ENCODE data around the gene OR1E2.
"Not testable (repeated sequence)": the region's sequence is repeated elsewhere in the genome, so short reads cannot be mapped to it uniquely, and the experiment has no call there.

OR1E2 gene

GRCh38 chr17:3418222-3418621, 15.4 kb downstream of the OR1E2 start:
- H3K4me3 ChIP-seq (ENCODE audit: low read length): no peak overlapping the region

GRCh38 chr17:3415610-3416009, 18.0 kb downstream of the OR1E2 start:
- DNase-seq (ENCODE audit: low read depth): no peak
- no peak overlapping the region for H3K4me3 ChIP-seq (ENCODE audit: low read length)
- TF ChIP-seq CTCF (conservative IDR thresholded peaks at IDR 0.05; ENCODE audit: low read length): no peak

More at GRCh38 chr17:3418222-3418621, 15.4 kb downstream of the OR1E2 start:
- no peak for TF ChIP-seq CTCF (conservative IDR thresholded peaks at IDR 0.05; ENCODE audit: low read length)
- DNase-seq (ENCODE audit: low read depth): no peak

- not testable (repeated sequence) for DNase-seq (ENCODE audit: low read depth); H3K4me3 ChIP-seq (ENCODE audit: low read length)
These were observed 21.4 kb downstream of the OR1E2 start for GRCh38 chr17:3412216-3412615.

- H3K4me3 ChIP-seq (ENCODE audit: low read length): no peak within 1 kb of the TSS
- no peak for TF ChIP-seq CTCF (conservative IDR thresholded peaks at IDR 0.05; ENCODE audit: low read length)
- DNase-seq (ENCODE audit: low read depth): no peak
These were observed 22.6 kb downstream of the OR1E2 start, which contains the start of gene OR3A3 for GRCh38 chr17:3411070-3411469. Gene OR3A3, plus strand, starts transcription at chr17:3411370.

- not testable (repeated sequence) for H3K4me3 ChIP-seq (ENCODE audit: low read length); DNase-seq (ENCODE audit: low read depth)
These were observed 29.8 kb downstream of the OR1E2 start for GRCh38 chr17:3403856-3404255.

GRCh38 chr17:3401786-3402185, 31.9 kb downstream of the OR1E2 start:
- no peak overlapping the region for H3K4me3 ChIP-seq (ENCODE audit: low read length)
- no peak for TF ChIP-seq CTCF (conservative IDR thresholded peaks at IDR 0.05; ENCODE audit: low read length)
- no peak for DNase-seq (ENCODE audit: low read depth)

GRCh38 chr17:3400055-3400454, 33.6 kb downstream of the OR1E2 start:
- no peak for TF ChIP-seq CTCF (conservative IDR thresholded peaks at IDR 0.05; ENCODE audit: low read length)
- no peak for DNase-seq (ENCODE audit: low read depth)
- H3K4me3 ChIP-seq (ENCODE audit: low read length): no peak overlapping the region

- TF ChIP-seq CTCF (conservative IDR thresholded peaks at IDR 0.05; ENCODE audit: low read length): no peak
- H3K4me3 ChIP-seq (ENCODE audit: low read length): no peak within 1 kb of the TSS
These were observed 35.3 kb downstream of the OR1E2 start, which contains the start of gene OR1E1 for GRCh38 chr17:3398310-3398709. Gene OR1E1, minus strand, starts transcription at chr17:3398410. Its CDS starts 0 bp downstream, at chr17:3398410.

GRCh38 chr17:3397801-3398200, 35.8 kb downstream of the OR1E2 start:
- DNase-seq (ENCODE audit: low read depth): not testable (repeated sequence)

More at GRCh38 chr17:3398310-3398709, 35.3 kb downstream of the OR1E2 start, which contains the start of gene OR1E1:
- DNase-seq (ENCODE audit: low read depth): no peak

More at GRCh38 chr17:3397801-3398200, 35.8 kb downstream of the OR1E2 start:
- not testable (repeated sequence) for H3K4me3 ChIP-seq (ENCODE audit: low read length)

Data from AG10803 (cell line).